Vagina (tissue), 2 donors: ENCODE data around the gene RSPH9. TPM values are rescaled to one million over a fixed set of nuclear protein-coding genes. Genes with fewer than 3 reads are reported as not detected.

Experiments
- DNase-seq, 2 donors: peaks; one replicate each; pipeline ENCODE4 v3.0.0-alpha.2; 2017; ENCODE audit errors: extremely low spot score in 2 of 2
- H3K27ac ChIP-seq: fragments of 200-600 bp; sonication (generic); one replicate; pipeline ENCODE4 v1.5.1; 2019
- H3K27me3 ChIP-seq: fragments of 200-600 bp; sonication (generic); one replicate; pipeline ENCODE4 v1.5.1; 2019
- H3K36me3 ChIP-seq, 2 donors: fragments of 200-600 bp; sonication (generic); one replicate each; pipeline ENCODE4 v1.5.1; 2017 to 2019
- H3K4me1 ChIP-seq: fragments of 200-600 bp; sonication (generic); one replicate; pipeline ENCODE4 v1.5.1; 2019
- H3K4me3 ChIP-seq, 2 donors: fragments of 200-600 bp; sonication (generic); 1 replicate in 1 of 2; 2 replicates in 1 of 2; pipeline ENCODE4 v1.5.1; 2016 to 2019
- H3K9me3 ChIP-seq: fragments of 200-600 bp; sonication (generic); one replicate; pipeline ENCODE4 v1.5.1; 2019
- CTCF ChIP-seq, 3 experiments: fragments of 450-650 bp in 2 of 3; fragments of 200-600 bp in 1 of 3; sonication (generic) in 1 of 3; IDR thresholded peaks; one replicate each; pipeline ENCODE4 v1.5.1; 2017 to 2019; ENCODE audit warnings: antibody characterized with exemption in 3 of 3, mild to moderate bottlenecking in 2 of 3, moderate library complexity in 2 of 3
- POLR2A ChIP-seq, 2 donors: fragments of 450-650 bp; IDR thresholded peaks; one replicate each; pipeline ENCODE4 v1.6.1; 2017; ENCODE audit warnings: antibody characterized with exemption in 2 of 2, mild to moderate bottlenecking in 2 of 2, moderate library complexity in 2 of 2
- POLR2AphosphoS5 ChIP-seq, 2 donors: sonication (generic); formaldehyde crosslinking; IDR thresholded peaks; one replicate each; pipeline ENCODE4 v1.9.0; 2017; ENCODE audit warnings: antibody characterized with exemption in 2 of 2, mild to moderate bottlenecking in 2 of 2, low read depth in 1 of 2; ENCODE audit not compliant: insufficient read depth in 1 of 2
- intact Hi-C: fragments of 100-400 bp; cut with DNase I; formaldehyde crosslinking; loops from one replicate; pipeline ENCODE4 v1.15.1; 2023
- total RNA-seq: library from RNA; depleted of rRNA; stranded (reverse); fragments of >200 nt; gene quantifications from one replicate; pipeline ENCODE4 v1.2.3, GENCODE V29; 2016

The RSPH9 gene
- total RNA-seq, 1 donor from 2014 or later = 0.74 TPM

- H3K27ac ChIP-seq = peak overlapping the region; percentile 86
- TF ChIP-seq POLR2AphosphoS5 (IDR thresholded peaks at IDR 0.05; ENCODE audit: insufficient read depth in 1 of 2, low read depth in 1 of 2) (peak in 1 of 2 donors; percentile 5), CTCF (IDR thresholded peaks at IDR 0.05) (no peak)
- no peaks in the 10 kb centered on the region for H3K27me3 ChIP-seq
- no peak for DNase-seq
- no peaks in the 10 kb centered on the region for H3K36me3 ChIP-seq
- H3K4me1 ChIP-seq = peaks cover 69% of the 10 kb centered on the region
- no peaks in the 10 kb centered on the region for H3K9me3 ChIP-seq
- intact Hi-C loops = loop anchor here (10.0 kb wide), 1 partner anchor 55 kb away; no protein-coding TSS in a partner anchor
- H3K4me3 ChIP-seq = no peak overlapping the region
These were observed 64.9 kb downstream of the RSPH9 start for GRCh38 chr6:43709654-43710303.

GRCh38 chr6:43710576-43710975 is 65.7 kb downstream of the RSPH9 start:
- no peak for TF ChIP-seq POLR2AphosphoS5 (IDR thresholded peaks at IDR 0.05; ENCODE audit: insufficient read depth in 1 of 2, low read depth in 1 of 2)
- no peak for TF ChIP-seq CTCF (IDR thresholded peaks at IDR 0.05)
- TF ChIP-seq POLR2A (IDR thresholded peaks at IDR 0.05) = no peak
- Histone ChIP-seq H3K36me3 (no peaks in the 10 kb centered on the region), H3K27ac (peak overlapping the region; percentile 86), H3K9me3 (no peaks in the 10 kb centered on the region), H3K4me3 (no peak overlapping the region), H3K4me1 (peaks cover 69% of the 10 kb centered on the region), H3K27me3 (no peaks in the 10 kb centered on the region)
- no peak for DNase-seq
- intact Hi-C loops = loop anchor here (10.0 kb wide), 1 partner anchor 54 kb away; no protein-coding TSS in a partner anchor

GRCh38 chr6:43712579-43712978 is 67.7 kb downstream of the RSPH9 start:
- DNase-seq = no peak

DNA sequence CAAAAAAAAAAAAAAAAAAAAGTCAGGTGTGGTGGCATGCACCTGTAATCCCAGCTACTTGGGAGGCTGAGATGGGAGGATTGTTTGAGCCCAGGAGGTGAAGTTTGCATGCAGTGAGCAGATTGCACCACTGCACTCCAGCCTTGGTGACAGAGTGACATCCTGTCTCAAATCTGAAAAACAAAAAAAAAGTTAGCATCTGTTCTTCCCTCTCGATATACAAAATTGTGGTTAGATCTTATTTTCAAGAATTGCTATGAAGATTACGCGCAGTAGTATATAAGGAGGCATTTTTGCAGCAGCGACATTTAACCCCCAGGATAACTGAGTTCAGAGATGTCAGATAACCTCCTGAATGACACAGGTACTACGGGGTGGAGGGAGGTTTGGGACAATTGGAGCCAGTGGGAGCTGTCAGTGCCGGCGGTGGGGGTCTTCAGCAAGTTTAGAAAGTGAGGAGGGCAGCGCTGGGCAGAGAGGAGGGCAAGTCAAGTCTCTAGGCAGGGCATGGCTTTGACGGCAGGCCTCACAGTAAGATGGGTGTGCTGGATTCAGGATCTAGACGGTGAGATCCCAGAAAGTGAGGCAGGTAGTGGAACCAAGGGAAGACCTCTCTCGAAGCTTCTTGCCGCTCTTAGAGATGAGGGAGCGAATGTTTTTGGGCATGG is 68.9 kb downstream of the RSPH9 start:
- H3K4me1 ChIP-seq = peaks cover 70% of the 10 kb centered on the region
- no peaks in the 10 kb centered on the region for H3K36me3 ChIP-seq
- H3K27ac ChIP-seq = peak overlapping the region; percentile 72
- H3K27me3 ChIP-seq = no peaks in the 10 kb centered on the region
- H3K9me3 ChIP-seq = no peaks in the 10 kb centered on the region
- no peak for DNase-seq
- no peak for TF ChIP-seq POLR2AphosphoS5 (IDR thresholded peaks at IDR 0.05; ENCODE audit: insufficient read depth in 1 of 2, low read depth in 1 of 2)
- TF ChIP-seq CTCF (IDR thresholded peaks at IDR 0.05) = no peak
- intact Hi-C loops = loop anchor here (10.0 kb wide), 1 partner anchor 51 kb away; no protein-coding TSS in a partner anchor
- no peak overlapping the region for H3K4me3 ChIP-seq

More at GRCh38 chr6:43712579-43712978, 67.7 kb downstream of the RSPH9 start:
- Histone ChIP-seq H3K36me3 (no peaks in the 10 kb centered on the region), H3K4me3 (no peak overlapping the region), H3K4me1 (peaks cover 70% of the 10 kb centered on the region), H3K9me3 (no peaks in the 10 kb centered on the region), H3K27ac (peak overlapping the region; percentile 20), H3K27me3 (no peaks in the 10 kb centered on the region)
- TF ChIP-seq CTCF (IDR thresholded peaks at IDR 0.05) = no peak
- TF ChIP-seq POLR2AphosphoS5 (IDR thresholded peaks at IDR 0.05; ENCODE audit: insufficient read depth in 1 of 2, low read depth in 1 of 2) = no peak
- no peak for TF ChIP-seq POLR2A (IDR thresholded peaks at IDR 0.05)
- intact Hi-C loops = loop anchor here (10.0 kb wide), 1 partner anchor 52 kb away; no protein-coding TSS in a partner anchor
